Keratinocyte (primary cell): ENCODE data around the gene OR51S1. TPM values are rescaled to one million over a fixed set of nuclear protein-coding genes. Genes with fewer than 3 reads are reported as not detected.

ENCODE experiments used
- DNase-seq: peaks from one replicate; pipeline ENCODE4 v3.0.0-alpha.2; 2011; ENCODE audit warnings: low read depth, missing footprints, low spot score
- FAIRE-seq: peaks from 2 replicates; lab custom pipeline; 2011; peaks lifted over from hg19 to GRCh38; lab: Jason Lieb, UNC
- H2AFZ ChIP-seq: 2 replicates; pipeline ENCODE4 v1.6.0; 2012; ENCODE audit warnings: low read length, control low read depth, inconsistent platforms; ENCODE audit not compliant: control insufficient read depth
- H3K27ac ChIP-seq: 2 replicates; pipeline ENCODE4 v1.5.1; 2011; ENCODE audit warnings: low read length; ENCODE audit not compliant: control insufficient read depth, insufficient read depth
- H3K27me3 ChIP-seq: 3 replicates; pipeline ENCODE4 v1.6.0; 2011; ENCODE audit warnings: low read length; ENCODE audit not compliant: control insufficient read depth, insufficient read depth; ENCODE audit errors: extremely low read depth
- H3K36me3 ChIP-seq, 2 experiments: 2 replicates in 1 of 2; 3 replicates in 1 of 2; pipeline ENCODE4 v1.5.1; 2011; ENCODE audit warnings: low read length in 2 of 2, mild to moderate bottlenecking in 1 of 2; ENCODE audit not compliant: control insufficient read depth in 2 of 2, insufficient read depth in 2 of 2; ENCODE audit errors: extremely low read depth in 1 of 2
- H3K4me1 ChIP-seq: 3 replicates; pipeline ENCODE4 v1.5.1; 2011; ENCODE audit warnings: low read length; ENCODE audit not compliant: control insufficient read depth, insufficient read depth; ENCODE audit errors: extremely low read depth
- H3K4me2 ChIP-seq: 3 replicates; pipeline ENCODE4 v1.6.0; 2011; ENCODE audit warnings: low read depth, low read length; ENCODE audit not compliant: control insufficient read depth, insufficient read depth; ENCODE audit errors: extremely low read depth
- H3K4me3 ChIP-seq, 3 experiments: fragments of 200-600 bp in 1 of 3; sonication (generic) in 1 of 3; 2 replicates in 2 of 3; 3 replicates in 1 of 3; pipeline ENCODE4 v1.5.1; 2011 to 2016; ENCODE audit warnings: low read length in 3 of 3, mild to moderate bottlenecking in 3 of 3, control low read depth in 2 of 3, inconsistent platforms in 1 of 3, low read depth in 1 of 3, mixed read lengths in 1 of 3, mixed run types in 1 of 3, moderate library complexity in 1 of 3; ENCODE audit not compliant: control insufficient read depth in 2 of 3, insufficient read depth in 2 of 3; ENCODE audit errors: extremely low read depth in 1 of 3
- H3K79me2 ChIP-seq: 2 replicates; pipeline ENCODE4 v1.6.0; 2012; ENCODE audit warnings: low read length; ENCODE audit not compliant: control insufficient read depth, insufficient read depth
- H3K9ac ChIP-seq: 3 replicates; pipeline ENCODE4 v1.6.0; 2011; ENCODE audit warnings: low read length; ENCODE audit not compliant: control insufficient read depth, insufficient read depth; ENCODE audit errors: extremely low read depth
- H3K9me1 ChIP-seq: 3 replicates; pipeline ENCODE4 v1.6.0; 2011; ENCODE audit warnings: low read length; ENCODE audit not compliant: control insufficient read depth, insufficient read depth; ENCODE audit errors: extremely low read depth
- H3K9me3 ChIP-seq: 2 replicates; pipeline ENCODE4 v1.5.1; 2012; ENCODE audit warnings: low read depth, low read length; ENCODE audit not compliant: control insufficient read depth
- H4K20me1 ChIP-seq: 3 replicates; pipeline ENCODE4 v1.6.0; 2011; ENCODE audit warnings: low read length; ENCODE audit not compliant: control insufficient read depth, insufficient read depth; ENCODE audit errors: extremely low read depth
- CTCF ChIP-seq, 3 experiments: IDR thresholded peaks in 1 of 3; conservative IDR thresholded peaks in 1 of 3; optimal IDR thresholded peaks in 1 of 3; 2 replicates in 2 of 3; 3 replicates in 1 of 3; pipeline versions ENCODE3 to v1.5.1; 2011; ENCODE audit warnings: low read length in 3 of 3, mild to moderate bottlenecking in 3 of 3, moderate library complexity in 2 of 3, control low read depth in 1 of 3, inconsistent platforms in 1 of 3; ENCODE audit not compliant: insufficient read depth in 2 of 3; ENCODE audit errors: extremely low read depth in 1 of 3
- EZH2 ChIP-seq: IDR thresholded peaks from one replicate; pipeline ENCODE4 v1.6.1; 2012; ENCODE audit warnings: inconsistent platforms, mild to moderate bottlenecking, low read length, moderate library complexity
- dilution Hi-C: fragments of 300-500 bp; cut with MboI; formaldehyde crosslinking; loops from one replicate; pipeline ENCODE4 v1.7.0; 2020; ENCODE audit warnings: low sequenced_read_pairs; ENCODE audit not compliant: extremely low pct_ligation_motif_present
- polyA minus RNA-seq, 3 experiments: library from RNA; depleted of rRNA, polyadenylated mRNA; stranded (reverse); fragments of >200 nt; gene quantifications; 1 replicate in 1 of 3; 2 replicates in 1 of 3; 3 replicates in 1 of 3; pipeline ENCODE4 v1.2.3, GENCODE V29; 2011
- polyA plus RNA-seq, 5 experiments: library from polyadenylated mRNA; depleted of rRNA in 3 of 5; stranded (reverse) in 3 of 5; stranded (forward) in 1 of 5; unstranded in 1 of 5; fragments of >200 nt; gene quantifications; 1 replicate in 1 of 5; 2 replicates in 3 of 5; 3 replicates in 1 of 5; pipeline versions ENCODE4 v1.2.1 to v1.2.3, GENCODE V29; 2011 to 2012; ENCODE audit warnings: missing spikeins in 2 of 5, low read depth in 1 of 5, low replicate concordance in 1 of 5

The OR51S1 gene, protein sequence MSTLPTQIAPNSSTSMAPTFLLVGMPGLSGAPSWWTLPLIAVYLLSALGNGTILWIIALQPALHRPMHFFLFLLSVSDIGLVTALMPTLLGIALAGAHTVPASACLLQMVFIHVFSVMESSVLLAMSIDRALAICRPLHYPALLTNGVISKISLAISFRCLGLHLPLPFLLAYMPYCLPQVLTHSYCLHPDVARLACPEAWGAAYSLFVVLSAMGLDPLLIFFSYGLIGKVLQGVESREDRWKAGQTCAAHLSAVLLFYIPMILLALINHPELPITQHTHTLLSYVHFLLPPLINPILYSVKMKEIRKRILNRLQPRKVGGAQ
- polyA plus RNA-seq (not detected in 3 replicates), polyA minus RNA-seq (not detected in 3 replicates)
- not detected for polyA plus RNA-seq (2011; ENCODE audit: low read depth)
- not detected in 2 replicates for polyA plus RNA-seq (2011; cell fraction: cytosol; rRNA removed)
- not detected in 2 replicates for polyA plus RNA-seq (2011; cell fraction: nucleus; rRNA removed)
- not detected in 2 replicates for polyA plus RNA-seq (2012; ENCODE audit: low replicate concordance)
- polyA minus RNA-seq (2011; cell fraction: cytosol; rRNA and poly(A)+ RNA removed) = not detected
- not detected in 2 replicates for polyA minus RNA-seq (2011; cell fraction: nucleus; rRNA and poly(A)+ RNA removed)

GRCh38 chr11:4848908-4849532, at the start of gene OR51S1:
TSS of gene OR51S1 (minus strand) at chr11:4849208. CDS start at chr11:4849208, 0 bp downstream.
- H4K20me1 ChIP-seq = no peaks in the 10 kb centered on the region
- DNase-seq (no peak), FAIRE-seq (no peak)
- H3K4me3 ChIP-seq = no peak within 1 kb of the TSS
- no peak within 1 kb of the TSS for H3K9ac ChIP-seq
- no peak within 1 kb of the TSS for H2AFZ ChIP-seq
- H3K27me3 ChIP-seq = no peaks in the 10 kb centered on the region
- no peaks in the 10 kb centered on the region for H3K9me1 ChIP-seq
- no peak within 1 kb of the TSS for H3K27ac ChIP-seq
- no peaks in the 10 kb centered on the region for H3K36me3 ChIP-seq
- TF ChIP-seq CTCF (optimal IDR thresholded peaks at IDR 0.05 in 1 of 3, IDR thresholded peaks at IDR 0.05 in 1 of 3, conservative IDR thresholded peaks at IDR 0.05 in 1 of 3; ENCODE audit: extremely low read depth in 1 of 3, insufficient read depth in 2 of 3, low read length in 3 of 3) = no peak
- no peak for TF ChIP-seq EZH2
- no peaks in the 10 kb centered on the region for H3K4me1 ChIP-seq
- H3K79me2 ChIP-seq = no peaks in the 10 kb centered on the region
- H3K9me3 ChIP-seq = no peaks in the 10 kb centered on the region
- dilution Hi-C loops = no loop called here
- no peak within 1 kb of the TSS for H3K4me2 ChIP-seq

DNA sequence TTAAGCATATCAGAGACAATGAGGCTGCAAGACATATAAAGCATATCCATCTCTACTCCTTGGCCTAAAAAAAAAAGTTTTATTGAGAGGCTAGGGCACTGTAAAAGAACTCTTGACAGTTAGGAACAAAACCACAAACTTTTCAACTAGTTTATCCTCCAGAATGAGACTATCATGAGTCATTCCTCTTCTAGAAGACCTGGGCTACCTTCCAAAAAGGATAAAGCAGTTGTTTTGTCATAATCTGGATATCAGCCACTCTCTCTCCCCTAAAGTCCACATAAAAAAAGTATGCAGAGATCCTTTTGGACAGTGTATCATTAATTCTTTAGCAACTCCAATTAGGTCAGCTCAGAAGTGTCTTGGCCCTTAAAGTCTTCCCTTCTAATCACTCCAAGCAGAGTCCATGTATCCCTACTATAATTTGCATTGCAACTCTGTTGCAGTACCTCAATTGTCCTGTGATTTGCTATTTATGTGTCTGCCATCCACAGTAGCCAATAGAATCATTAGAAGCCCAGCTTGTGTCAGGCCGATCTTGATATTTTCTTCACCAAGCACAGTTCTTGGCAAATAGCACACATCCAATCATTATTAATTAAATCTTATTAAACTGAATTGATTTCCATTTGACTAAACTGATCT, 43.1 kb upstream of the OR51S1 start:
- no peaks in the 10 kb centered on the region for H3K9me1 ChIP-seq
- dilution Hi-C loops = no loop called here
- H3K27me3 ChIP-seq = no peaks in the 10 kb centered on the region
- no peaks in the 10 kb centered on the region for H3K9me3 ChIP-seq
- no peak overlapping the region for H3K9ac ChIP-seq
- H3K36me3 ChIP-seq = no peaks in the 10 kb centered on the region
- no peaks in the 10 kb centered on the region for H3K79me2 ChIP-seq
- H3K4me3 ChIP-seq = no peak overlapping the region
- peak in 2 of 3 experiments; percentile 34 to 35 for TF ChIP-seq CTCF (optimal IDR thresholded peaks at IDR 0.05 in 1 of 3, IDR thresholded peaks at IDR 0.05 in 1 of 3, conservative IDR thresholded peaks at IDR 0.05 in 1 of 3; ENCODE audit: extremely low read depth in 1 of 3, insufficient read depth in 2 of 3, low read length in 3 of 3)
- no peak for TF ChIP-seq EZH2
- peaks cover 8% of the 10 kb centered on the region for H3K4me1 ChIP-seq
- no peak for DNase-seq
- no peak overlapping the region for H2AFZ ChIP-seq
- H3K4me2 ChIP-seq = no peak overlapping the region
- peak; percentile 67 for FAIRE-seq
- H4K20me1 ChIP-seq = no peaks in the 10 kb centered on the region
- H3K27ac ChIP-seq = no peak overlapping the region
